H1 (cell line): ENCODE data around the gene UBTD2. TPM values are rescaled to one million over a fixed set of nuclear protein-coding genes. Genes with fewer than 3 reads are reported as not detected.

Experiments used
- CTCF ChIA-PET: fragments of 300-600 bp; sonication (Branson Sonifier 250); formaldehyde crosslinking; loops from one replicate; lab custom pipeline; 2021; ENCODE audit not compliant: partially characterized antibody; lab: Charles Lee
- POLR2A ChIA-PET: fragments of 300-600 bp; sonication (Branson Sonifier 250); formaldehyde crosslinking; loops from one replicate; lab custom pipeline; 2021; ENCODE audit warnings: inconsistent platforms; ENCODE audit not compliant: partially characterized antibody; lab: Charles Lee
- DNase-seq, 2 experiments: peaks; one replicate each; pipeline versions ENCODE4 v3.0.0 to v3.0.0-alpha.2; 2010 to 2022; ENCODE audit warnings: low spot score in 2 of 2, low read depth in 1 of 2, mixed read lengths in 1 of 2
- FAIRE-seq: peaks from 2 replicates; lab custom pipeline; 2011; peaks lifted over from hg19 to GRCh38; lab: Jason Lieb, UNC
- H2AFZ ChIP-seq: 2 replicates; pipeline ENCODE4 v1.8.1; 2012; ENCODE audit warnings: low read length, inconsistent platforms
- H2AK5ac ChIP-seq: 2 replicates; pipeline ENCODE4 v1.6.1; 2013; ENCODE audit warnings: low read depth, low read length
- H2BK120ac ChIP-seq: replicated peaks from 2 replicates; pipeline ENCODE3; 2013; ENCODE audit warnings: low read depth, low read length, inconsistent platforms
- H2BK12ac ChIP-seq: 2 replicates; pipeline ENCODE4 v1.6.1; 2013; ENCODE audit warnings: low read depth, low read length
- H2BK15ac ChIP-seq: 2 replicates; pipeline ENCODE4 v1.6.1; 2013; ENCODE audit warnings: low read length
- H2BK20ac ChIP-seq: 2 replicates; pipeline ENCODE4 v1.6.1; 2013; ENCODE audit warnings: low read length
- H2BK5ac ChIP-seq: 2 replicates; pipeline ENCODE4 v1.6.1; 2013; ENCODE audit warnings: low read depth, low read length
- H3K14ac ChIP-seq: 2 replicates; pipeline ENCODE4 v1.6.1; 2013; ENCODE audit warnings: inconsistent platforms; ENCODE audit not compliant: insufficient read length
- H3K18ac ChIP-seq: 2 replicates; pipeline ENCODE4 v1.6.1; 2013; ENCODE audit warnings: low read length; ENCODE audit errors: extremely low read depth
- H3K23ac ChIP-seq: 2 replicates; pipeline ENCODE4 v1.6.1; 2013; ENCODE audit warnings: inconsistent platforms; ENCODE audit not compliant: insufficient read length
- H3K23me2 ChIP-seq: 2 replicates; pipeline ENCODE4 v1.6.1; 2013; ENCODE audit warnings: low read depth, low read length
- H3K27ac ChIP-seq: 2 replicates; pipeline ENCODE4 v1.6.1; 2011; ENCODE audit warnings: low read depth, low read length, inconsistent platforms
- H3K27me3 ChIP-seq, 4 experiments: replicated peaks in 1 of 4; 1 replicate in 1 of 4; 2 replicates in 3 of 4; pipeline versions ENCODE4 v1.6.1 to v1.8.1; 2011 to 2013; ENCODE audit warnings: low read length in 3 of 4, mild to moderate bottlenecking in 3 of 4, inconsistent platforms in 2 of 4, mixed read lengths in 2 of 4, moderate library complexity in 1 of 4; ENCODE audit not compliant: control insufficient read depth in 3 of 4, insufficient read depth in 3 of 4; ENCODE audit errors: extremely low read depth in 1 of 4
- H3K36me3 ChIP-seq, 4 experiments: 2 replicates each; pipeline versions ENCODE4 v1.6.1 to v1.8.1; 2011 to 2013; ENCODE audit warnings: mild to moderate bottlenecking in 4 of 4, low read length in 3 of 4, moderate library complexity in 2 of 4, control low read depth in 1 of 4, inconsistent platforms in 1 of 4; ENCODE audit not compliant: insufficient read depth in 4 of 4, control insufficient read depth in 2 of 4
- H3K4ac ChIP-seq: replicated peaks from 2 replicates; pipeline ENCODE3; 2013; ENCODE audit warnings: low read length, low read depth, mixed read lengths, inconsistent platforms; ENCODE audit not compliant: insufficient read length
- H3K4me1 ChIP-seq, 4 experiments: replicated peaks in 1 of 4; 1 replicate in 1 of 4; 2 replicates in 3 of 4; pipeline versions ENCODE4 v1.6.1 to v1.8.1; 2011 to 2013; ENCODE audit warnings: low read length in 3 of 4, inconsistent platforms in 2 of 4, mixed read lengths in 1 of 4; ENCODE audit not compliant: insufficient read depth in 4 of 4, control insufficient read depth in 3 of 4
- H3K4me2 ChIP-seq, 2 experiments: 2 replicates each; pipeline versions ENCODE4 v1.6.1 to v1.8.1; 2011 to 2013; ENCODE audit warnings: low read depth in 2 of 2, low read length in 2 of 2, control low read depth in 1 of 2, inconsistent platforms in 1 of 2, mild to moderate bottlenecking in 1 of 2; ENCODE audit not compliant: insufficient read depth in 1 of 2
- H3K4me3 ChIP-seq, 4 experiments: fragments of 200-600, 300-600 bp in 1 of 4; sonication (generic), shearing (Covaris generic), sonication (Bioruptor Twin) in 1 of 4; 2 replicates each; pipeline versions ENCODE4 v1.5.1 to v1.8.1; 2011 to 2016; ENCODE audit warnings: low read length in 4 of 4, low read depth in 3 of 4, control low read depth in 2 of 4, inconsistent platforms in 2 of 4, mild to moderate bottlenecking in 2 of 4, mixed read lengths in 1 of 4, moderate library complexity in 1 of 4; ENCODE audit not compliant: insufficient read depth in 2 of 4; ENCODE audit errors: extremely low read depth in 1 of 4
- H3K56ac ChIP-seq: replicated peaks from 2 replicates; pipeline ENCODE3; 2013; ENCODE audit warnings: low read depth, mild to moderate bottlenecking, mixed read lengths, low read length, inconsistent platforms; ENCODE audit not compliant: insufficient read length
- H3K79me1 ChIP-seq: 2 replicates; pipeline ENCODE4 v1.6.1; 2013; ENCODE audit warnings: low read depth, low read length, control low read depth
- H3K79me2 ChIP-seq, 2 experiments: 2 replicates each; pipeline versions ENCODE4 v1.6.1 to v1.8.1; 2012 to 2013; ENCODE audit warnings: low read length in 2 of 2, mild to moderate bottlenecking in 2 of 2, inconsistent platforms in 1 of 2; ENCODE audit not compliant: insufficient read depth in 2 of 2, control insufficient read depth in 1 of 2
- H3K9ac ChIP-seq, 4 experiments: replicated peaks in 1 of 4; 1 replicate in 1 of 4; 2 replicates in 3 of 4; pipeline versions ENCODE4 v1.6.1 to v1.8.1; 2011 to 2013; ENCODE audit warnings: low read depth in 3 of 4, low read length in 3 of 4, control low read depth in 2 of 4, mild to moderate bottlenecking in 2 of 4, moderate library complexity in 2 of 4, inconsistent platforms in 1 of 4; ENCODE audit errors: extremely low read depth in 1 of 4
- H3K9me3 ChIP-seq, 2 experiments: 2 replicates each; pipeline versions ENCODE4 v1.6.1 to v1.8.1; 2012 to 2013; ENCODE audit warnings: mild to moderate bottlenecking in 2 of 2, moderate library complexity in 2 of 2, control low read depth in 1 of 2, inconsistent platforms in 1 of 2, low read depth in 1 of 2, low read length in 1 of 2, mixed read lengths in 1 of 2; ENCODE audit not compliant: insufficient read depth in 2 of 2
- H4K20me1 ChIP-seq, 2 experiments: replicated peaks in 1 of 2; 2 replicates each; pipeline versions ENCODE3 to v1.8.1; 2011 to 2013; ENCODE audit warnings: inconsistent platforms in 2 of 2, low read length in 2 of 2, mild to moderate bottlenecking in 1 of 2; ENCODE audit not compliant: insufficient read depth in 2 of 2, control insufficient read depth in 1 of 2
- H4K5ac ChIP-seq: 2 replicates; pipeline ENCODE4 v1.6.1; 2013; ENCODE audit warnings: low read length, low read depth, mixed read lengths, inconsistent platforms; ENCODE audit not compliant: insufficient read length
- H4K8ac ChIP-seq: 2 replicates; pipeline ENCODE4 v1.8.0; 2013; ENCODE audit warnings: mild to moderate bottlenecking, moderate library complexity, low read length, inconsistent platforms; ENCODE audit not compliant: insufficient read depth; ENCODE audit errors: extremely low read depth
- H4K91ac ChIP-seq: replicated peaks from 2 replicates; pipeline ENCODE3; 2013; ENCODE audit warnings: low read length, mixed read lengths, inconsistent platforms; ENCODE audit not compliant: insufficient read length
- CHD2 ChIP-seq: IDR thresholded peaks from 2 replicates; pipeline ENCODE4 v1.6.1; 2012; ENCODE audit warnings: low read length, improper control_type of control experiment
- GABPA ChIP-seq: IDR thresholded peaks from 2 replicates; pipeline ENCODE4 v1.6.1; 2011; ENCODE audit warnings: mild to moderate bottlenecking, low read length, moderate library complexity, borderline replicate concordance; ENCODE audit not compliant: insufficient read depth
- PHF8 ChIP-seq: fragments of 200-600 bp; sonication (generic); conservative IDR thresholded peaks from 2 replicates; pipeline ENCODE4 v1.7.1; 2012; ENCODE audit warnings: low read depth, mild to moderate bottlenecking, inconsistent platforms, low read length, moderate library complexity
- RAD21 ChIP-seq, 2 experiments: IDR thresholded peaks in 1 of 2; conservative IDR thresholded peaks in 1 of 2; 2 replicates each; pipeline ENCODE4 v1.6.1; 2011; ENCODE audit warnings: low read depth in 2 of 2, low read length in 2 of 2, improper control_type of control experiment in 1 of 2, inconsistent platforms in 1 of 2, mild to moderate bottlenecking in 1 of 2, moderate library complexity in 1 of 2
- SP1 ChIP-seq: IDR thresholded peaks from 2 replicates; pipeline ENCODE4 v1.6.1; 2011; ENCODE audit warnings: low read depth, low read length
- TCF12 ChIP-seq: IDR thresholded peaks from 2 replicates; pipeline ENCODE4 v1.6.1; 2011; ENCODE audit warnings: low read depth, mild to moderate bottlenecking, low read length
- WGBS, 2 experiments: shearing (Covaris generic) in 1 of 2; methylation state at CpG; one replicate each; pipeline versions ENCODE4 v1.1.6 to v1.1.7; 2013 to 2015; ENCODE audit warnings: low lambda C conversion rate in 2 of 2, mixed read lengths in 2 of 2, inconsistent platforms in 1 of 2, low coverage in 1 of 2, missing lambda C conversion rate in 1 of 2; ENCODE audit not compliant: insufficient replicate concordance in 2 of 2, insufficient coverage in 1 of 2, insufficient read length in 1 of 2; ENCODE audit errors: extremely low coverage in 1 of 2, missing lambda C conversion rate in 1 of 2; 5-methylcytosine and 5-hydroxymethylcytosine counted together
- polyA plus RNA-seq, 7 experiments: library from polyadenylated mRNA; depleted of rRNA in 3 of 7; stranded (reverse) in 5 of 7; unstranded in 2 of 7; fragments of >200 nt in 5 of 7; fragments of 200-250 nt in 2 of 7; gene quantifications; 1 replicate in 5 of 7; 2 replicates in 1 of 7; 4 replicates in 1 of 7; pipeline versions ENCODE4 v1.2.1 to v1.2.3, GENCODE V29; 2011 to 2013; ENCODE audit warnings: missing spikeins in 2 of 7, mixed read lengths in 2 of 7
- total RNA-seq: library from RNA; stranded (reverse); fragmentation: NEBNext Ultra II Directional; extraction: Animal tissue kit (Norgen Biotek cat#: 25700); gene quantifications from 2 replicates; pipeline ENCODE4 v1.2.1, GENCODE V29; 2021
- TF ChIP-seq, protein P1 (sequence below): IDR thresholded peaks from 2 replicates; pipeline ENCODE4 v1.6.1; 2012; ENCODE audit warnings: low read length, inconsistent platforms

Gene UBTD2
- total and polyA plus RNA-seq, 2 of the 8 experiments (the other 6 are each of a cell fraction or from before 2014, with no cell fraction given) = 14.5 to 39.2 TPM

DNA sequence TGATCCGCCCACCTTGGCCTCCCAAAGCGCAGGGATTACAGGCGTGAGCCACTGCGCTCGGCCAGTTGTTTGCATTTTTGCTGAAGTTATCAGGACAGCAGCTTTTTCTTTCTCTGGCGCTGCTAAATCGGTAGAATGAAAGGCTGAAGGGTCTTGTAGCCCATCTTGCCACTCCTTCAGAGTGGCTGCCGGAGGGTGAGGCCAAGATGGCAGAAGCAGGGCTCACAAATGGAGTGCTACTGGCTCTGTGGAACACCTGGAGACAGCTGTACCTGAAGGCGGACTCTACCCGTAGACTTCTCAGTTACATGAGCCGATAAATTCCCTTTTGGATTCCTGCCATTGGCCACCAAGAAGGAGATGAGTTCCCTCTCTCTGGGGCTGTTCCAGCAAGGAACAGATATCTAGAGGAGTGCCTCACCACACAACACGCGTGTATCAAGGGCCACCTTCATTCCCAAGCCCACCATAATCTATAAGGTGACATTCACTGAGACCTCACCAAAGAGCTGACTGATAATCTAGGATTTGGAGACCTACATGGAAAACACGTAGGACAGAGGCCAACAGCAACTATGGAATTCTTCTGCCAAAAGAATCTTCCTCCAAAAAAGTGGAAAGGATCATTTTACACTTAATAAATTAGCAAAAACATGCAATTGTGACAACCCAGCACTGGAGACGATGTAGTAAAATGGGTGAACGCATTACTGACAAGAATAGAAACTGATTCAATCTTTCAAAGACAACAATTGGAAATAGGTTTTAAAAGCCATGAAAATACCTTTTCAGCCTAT, 117.3 kb downstream of the UBTD2 start:
- Histone ChIP-seq H3K79me2 (no peaks in the 10 kb centered on the region), H3K27ac (no peak overlapping the region), H2BK12ac (no peak overlapping the region), H4K8ac (no peak overlapping the region), H3K4me3 (no peak overlapping the region), H3K4me1 (peaks cover 0 to 4% (median 3%) of the 10 kb centered on the region in 4 experiments; a peak in 3 of 7 replicates), H2BK5ac (no peak overlapping the region), H3K56ac (no peak overlapping the region), H4K20me1 (no peaks in the 10 kb centered on the region), H3K36me3 (no peaks in the 10 kb centered on the region), H3K79me1 (peaks cover 8% of the 10 kb centered on the region; the same call in 1 of the 2 replicates), H3K9ac (no peak overlapping the region), H2BK15ac (no peak overlapping the region), H3K27me3 (no peaks in the 10 kb centered on the region), H3K23ac (no peak overlapping the region), H2AFZ (no peak overlapping the region), H2BK120ac (no peak overlapping the region), H4K91ac (no peak overlapping the region), H3K4ac (no peak overlapping the region), H3K9me3 (no peaks in the 10 kb centered on the region), H2AK5ac (no peak overlapping the region), H3K18ac (no peak overlapping the region), H4K5ac (no peak overlapping the region), H3K14ac (no peak overlapping the region), H3K4me2 (no peak overlapping the region), H2BK20ac (no peak overlapping the region), H3K23me2 (no peaks in the 10 kb centered on the region; the same call in 1 of the 2 replicates)
- WGBS, 2 experiments = 96% methylated on average over 16 of the region's 16 CpGs; no CpG with 5 or more reads in 1 of the 2 experiments
- ChIA-PET CTCF (interaction anchor here (0.7 kb wide), 1 partner anchor 39 kb away, joined by 3 read pairs; no protein-coding TSS in a partner anchor), POLR2A (interaction anchor here (1.5 kb wide), 1 partner anchor 14 kb away, joined by 3 read pairs; no protein-coding TSS in a partner anchor)
- DNase-seq = no peak
- no peak for FAIRE-seq
- TF ChIP-seq, protein P1, sequence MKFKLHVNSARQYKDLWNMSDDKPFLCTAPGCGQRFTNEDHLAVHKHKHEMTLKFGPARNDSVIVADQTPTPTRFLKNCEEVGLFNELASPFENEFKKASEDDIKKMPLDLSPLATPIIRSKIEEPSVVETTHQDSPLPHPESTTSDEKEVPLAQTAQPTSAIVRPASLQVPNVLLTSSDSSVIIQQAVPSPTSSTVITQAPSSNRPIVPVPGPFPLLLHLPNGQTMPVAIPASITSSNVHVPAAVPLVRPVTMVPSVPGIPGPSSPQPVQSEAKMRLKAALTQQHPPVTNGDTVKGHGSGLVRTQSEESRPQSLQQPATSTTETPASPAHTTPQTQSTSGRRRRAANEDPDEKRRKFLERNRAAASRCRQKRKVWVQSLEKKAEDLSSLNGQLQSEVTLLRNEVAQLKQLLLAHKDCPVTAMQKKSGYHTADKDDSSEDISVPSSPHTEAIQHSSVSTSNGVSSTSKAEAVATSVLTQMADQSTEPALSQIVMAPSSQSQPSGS = no peak
- no peak for TF ChIP-seq SP1
- TF ChIP-seq GABPA = no peak
- TF ChIP-seq TCF12 = no peak
- no peak for TF ChIP-seq RAD21 (IDR thresholded peaks at IDR 0.05 in 1 of 2, conservative IDR thresholded peaks at IDR 0.05 in 1 of 2; ENCODE audit: low read depth in 2 of 2, low read length in 2 of 2)
- TF ChIP-seq PHF8 = no peak
- TF ChIP-seq CHD2 = no peak
